Ishikawa (cell line): ENCODE results near the gene SLCO4A1.

Source experiments
- CEBPB ChIP-seq: IDR thresholded peaks from 2 replicates; pipeline ENCODE4 v1.6.1; 2012
- MAX ChIP-seq: IDR thresholded peaks from 2 replicates; pipeline ENCODE4 v1.6.1; 2012
- RAD21 ChIP-seq: IDR thresholded peaks from 2 replicates; pipeline ENCODE4 v1.6.1; 2012; ENCODE audit warnings: low read depth
- TEAD4 ChIP-seq: IDR thresholded peaks from 2 replicates; pipeline ENCODE4 v1.6.1; 2012
- USF1 ChIP-seq: IDR thresholded peaks from 2 replicates; pipeline ENCODE4 v1.6.1; 2012
- YY1 ChIP-seq: IDR thresholded peaks from 2 replicates; pipeline ENCODE4 v1.6.1; 2012; ENCODE audit warnings: low read depth
- ZBTB7A ChIP-seq: IDR thresholded peaks from 2 replicates; pipeline ENCODE4 v1.6.1; 2012; ENCODE audit warnings: low read depth

- no peak for TF ChIP-seq TEAD4
- TF ChIP-seq CEBPB, result no peak
- TF ChIP-seq MAX, result no peak
- TF ChIP-seq YY1, result no peak
- no peak for TF ChIP-seq ZBTB7A
- no peak for TF ChIP-seq RAD21
- no peak for TF ChIP-seq USF1
Observed at GRCh38 chr20:62718546-62718945, 76.2 kb downstream of the SLCO4A1 start.
